A549 (cell line): ENCODE data around the gene PAFAH2. TPM values are rescaled to one million over a fixed set of nuclear protein-coding genes. Genes with fewer than 3 reads are reported as not detected.

Experiments
- ATAC-seq, 2 experiments: fragments of 200-7000 bp in 1 of 2; fragments of >200 bp in 1 of 2; cut with Nextera tagmentation in 1 of 2; cut with Tn5 transposase in 1 of 2; 3 replicates each; pipeline versions ENCODE4 v1.8.0 to v1.9.1; 2018 to 2020; ENCODE audit warnings: mild to moderate bottlenecking in 1 of 2, moderate library complexity in 1 of 2
- CTCF ChIA-PET: fragments of 300-600 bp; sonication (Branson Sonifier 250); formaldehyde crosslinking; extraction: SDS; loops from one replicate; lab custom pipeline; 2021; ENCODE audit warnings: antibody characterized with exemption, inconsistent platforms; lab: Yijun Ruan, JAX
- POLR2A ChIA-PET: fragments of 350-600 bp; formaldehyde crosslinking; extraction: SDS; loops from one replicate; lab custom pipeline; 2021; ENCODE audit warnings: antibody characterized with exemption, inconsistent platforms; lab: Yijun Ruan, JAX
- DNase-seq, 2 experiments: peaks; one replicate each; pipeline versions ENCODE4 v3.0.0 to v3.0.0-alpha.2; 2011 to 2016; ENCODE audit warnings: low read depth in 1 of 2, low spot score in 1 of 2
- FAIRE-seq: peaks from 2 replicates; lab custom pipeline; 2011; peaks lifted over from hg19 to GRCh38; lab: Jason Lieb, UNC
- H3K27ac ChIP-seq, 2 experiments: fragments of >200 bp; sonication (Bioruptor Twin); formaldehyde crosslinking; 3 replicates each; pipeline ENCODE4 v1.5.1; 2016 to 2017
- H3K4me1 ChIP-seq: fragments of >200 bp; sonication (Bioruptor Twin); formaldehyde crosslinking; 3 replicates; pipeline ENCODE4 v1.6.1; 2016
- H3K4me2 ChIP-seq: fragments of >200 bp; sonication (Bioruptor Twin); formaldehyde crosslinking; 3 replicates; pipeline ENCODE4 v1.6.1; 2016
- H3K4me3 ChIP-seq: fragments of >200 bp; sonication (Bioruptor Twin); formaldehyde crosslinking; 3 replicates; pipeline ENCODE4 v1.5.1; 2016
- H3K9me3 ChIP-seq: fragments of >200 bp; sonication (Bioruptor Twin); formaldehyde crosslinking; 3 replicates; pipeline ENCODE4 v1.6.1; 2016
- CHD2 ChIP-seq: fragments of 150-350 bp; IDR thresholded peaks from 2 replicates; pipeline ENCODE4 v1.6.1; 2014; ENCODE audit warnings: low read length; ENCODE audit not compliant: partially characterized antibody
- E2F6 ChIP-seq: IDR thresholded peaks from 2 replicates; pipeline ENCODE4 v1.6.1; 2012; ENCODE audit warnings: low read depth, borderline replicate concordance
- EHF ChIP-seq: fragments of 250-450 bp; sonication (Bioruptor Pico); IDR thresholded peaks from 2 replicates; pipeline ENCODE4 v1.5.0; 2020; ENCODE audit warnings: mild to moderate bottlenecking
- EHMT2 ChIP-seq: fragments of 200-600 bp; sonication (generic); IDR thresholded peaks from 2 replicates; pipeline ENCODE4 v1.6.1; 2016; ENCODE audit warnings: antibody characterized with exemption, low read depth, mild to moderate bottlenecking, moderate library complexity
- ESRRA ChIP-seq: fragments of 150-350 bp; IDR thresholded peaks from 2 replicates; pipeline ENCODE4 v1.6.1; 2014; ENCODE audit warnings: mild to moderate bottlenecking, low read length, borderline replicate concordance
- FOSB ChIP-seq: fragments of 250-450 bp; sonication (Bioruptor Pico); IDR thresholded peaks from 2 replicates; pipeline ENCODE4 v1.5.0; 2020; ENCODE audit warnings: mild to moderate bottlenecking, moderate library complexity
- GATA3 ChIP-seq: IDR thresholded peaks from 2 replicates; pipeline ENCODE4 v1.6.1; 2012; ENCODE audit warnings: borderline replicate concordance
- HOXB13 ChIP-seq: fragments of 250-450 bp; sonication (Bioruptor Pico); IDR thresholded peaks from 2 replicates; pipeline ENCODE4 v1.5.0; 2020; ENCODE audit warnings: low read depth, mild to moderate bottlenecking, moderate library complexity
- JUNB ChIP-seq: fragments of >200 bp; sonication (Bioruptor Twin); formaldehyde crosslinking; IDR thresholded peaks from 2 replicates; pipeline ENCODE4 v1.6.1; 2016
- MYC ChIP-seq: IDR thresholded peaks from 2 replicates; pipeline ENCODE4 v1.6.1; 2012; ENCODE audit warnings: mild to moderate bottlenecking, inconsistent platforms, low read length, improper control_type of control experiment, borderline replicate concordance
- NPAS2 ChIP-seq: fragments of 250-450 bp; sonication (Bioruptor Pico); IDR thresholded peaks from 2 replicates; pipeline ENCODE4 v1.8.0; 2022; ENCODE audit warnings: mild to moderate bottlenecking, moderate library complexity, borderline replicate concordance
- PHF8 ChIP-seq: fragments of 200-600 bp; sonication (generic); IDR thresholded peaks from 2 replicates; pipeline ENCODE4 v1.6.1; 2016; ENCODE audit warnings: low read depth, mild to moderate bottlenecking, antibody characterized with exemption, moderate library complexity, borderline replicate concordance
- POLR2A ChIP-seq: IDR thresholded peaks from 2 replicates; pipeline ENCODE4 v1.6.1; 2012; ENCODE audit warnings: mild to moderate bottlenecking, low read length
- POLR2AphosphoS2 ChIP-seq: conservative IDR thresholded peaks from 2 replicates; pipeline ENCODE4 v1.6.1; 2012; ENCODE audit warnings: low read length, improper control_type of control experiment, inconsistent platforms
- TFCP2L1 ChIP-seq: fragments of 250-450 bp; sonication (Bioruptor Pico); IDR thresholded peaks from 2 replicates; pipeline ENCODE4 v1.5.0; 2021; ENCODE audit warnings: mild to moderate bottlenecking
- ZC3H11A ChIP-seq: fragments of 450-650 bp; IDR thresholded peaks from 2 replicates; pipeline ENCODE4 v1.6.1; 2014; ENCODE audit warnings: antibody characterized with exemption, mild to moderate bottlenecking
- WGBS: methylation state at CpG from one replicate; pipeline ENCODE4 v1.1.6; 2017; ENCODE audit errors: missing lambda C conversion rate; 5-methylcytosine and 5-hydroxymethylcytosine counted together
- polyA plus RNA-seq, 4 experiments: library from polyadenylated mRNA; depleted of rRNA in 3 of 4; stranded (reverse); fragments of >200 nt; fragmentation: RNase III in 1 of 4; extraction: RNeasy Plus Mini Kit Qiagen cat#74134 plus additional on column Dnase treatment in 1 of 4; gene quantifications; 2 replicates in 3 of 4; 3 replicates in 1 of 4; pipeline ENCODE4 v1.2.3, GENCODE V29; 2011 to 2017
- TF ChIP-seq, protein P1 (sequence below): fragments of 200-600 bp; sonication (generic); IDR thresholded peaks from 2 replicates; pipeline ENCODE4 v1.6.1; 2016; ENCODE audit warnings: antibody characterized with exemption, mild to moderate bottlenecking, moderate library complexity
- TF ChIP-seq, protein P2 (sequence below): fragments of 250-450 bp; sonication (Bioruptor Pico); IDR thresholded peaks from 2 replicates; pipeline ENCODE4 v1.5.0; 2020; ENCODE audit warnings: low read depth, mild to moderate bottlenecking, moderate library complexity

PAFAH2 gene
- polyA plus RNA-seq, 2 of the 4 experiments (the other 2 are of a cell fraction): 6.3 to 13.7 TPM

DNA sequence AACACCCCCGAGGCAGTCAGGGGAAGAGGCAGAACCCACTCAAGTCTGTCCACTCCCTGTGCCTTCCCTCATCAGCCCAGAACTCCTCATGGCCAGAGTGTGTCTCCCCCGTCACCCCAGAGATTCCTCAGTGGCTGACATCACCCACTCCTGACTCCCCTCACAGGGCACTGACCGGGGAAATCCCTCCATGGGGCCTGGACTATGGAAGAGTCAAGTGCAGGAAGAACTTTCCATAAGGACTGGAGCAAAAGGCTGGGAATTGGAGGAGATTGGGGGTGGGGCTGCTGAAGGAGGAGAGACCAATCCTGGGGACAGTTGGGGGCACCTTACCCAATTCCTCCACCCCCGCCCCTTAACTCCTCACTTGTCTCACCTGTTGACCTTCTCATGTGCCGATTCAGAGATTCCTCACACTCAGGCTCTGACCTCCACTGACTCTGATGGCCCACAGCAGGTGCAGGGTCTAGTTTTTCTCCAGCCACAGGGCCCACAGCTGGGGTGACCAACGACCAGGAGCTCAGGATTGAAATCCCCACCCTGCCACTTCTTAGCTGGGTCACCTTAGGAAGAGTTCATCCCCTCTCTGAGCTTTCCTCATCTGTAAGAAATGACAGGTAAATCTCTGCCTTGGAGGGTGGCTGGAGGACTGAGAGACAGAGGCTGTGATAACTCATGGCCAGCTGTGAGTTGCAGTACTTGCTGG is 23.2 kb upstream of the PAFAH2 start:
- ATAC-seq: no peak
- POLR2A ChIA-PET: interaction anchor here (0.7 kb wide), 1 partner anchor 95 kb away, joined by 3 read pairs; no protein-coding TSS in a partner anchor
- WGBS: 63% methylated on average over 5 of the region's 6 CpGs

DNA sequence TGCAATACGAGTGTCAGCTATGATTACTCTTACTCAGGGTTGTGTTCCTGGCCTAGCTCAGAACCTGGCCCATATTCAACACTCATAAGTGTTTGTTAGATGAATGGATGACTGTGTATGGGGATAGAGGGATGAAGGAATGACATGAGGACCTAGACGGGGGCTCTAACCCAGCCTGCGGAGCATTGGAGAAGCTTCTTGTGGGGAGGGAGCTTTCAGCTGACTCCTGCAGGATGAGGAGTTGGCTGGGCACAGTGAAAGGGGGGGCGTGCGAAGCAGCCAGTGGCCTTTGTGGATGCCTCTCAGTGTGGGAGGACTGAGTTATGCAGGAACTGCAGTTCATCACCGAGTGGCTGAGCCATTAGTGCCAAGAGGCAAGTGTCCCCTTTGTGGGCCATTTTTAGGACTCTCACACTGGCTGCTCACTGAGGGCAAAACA is 22.5 kb upstream of the PAFAH2 start:
- no peak for TF ChIP-seq POLR2A
- no peak for TF ChIP-seq GATA3
- TF ChIP-seq FOSB (CRISPR knock-in tag): no peak
- H3K27ac ChIP-seq: no peak overlapping the region
- H3K4me2 ChIP-seq: no peak overlapping the region
- H3K9me3 ChIP-seq: no peaks in the 10 kb centered on the region
- ChIA-PET POLR2A (no interaction called here), CTCF (interaction anchor here (0.6 kb wide), 1 partner anchor 24 kb away, joined by 3 read pairs; no protein-coding TSS in a partner anchor)
- ATAC-seq: no peak
- 69% methylated on average over 6 of the region's 6 CpGs for WGBS
- H3K4me1 ChIP-seq: peaks cover under 1% of the 10 kb centered on the region; the same call in 1 of the 3 replicates
- no peak overlapping the region for H3K4me3 ChIP-seq
- DNase-seq: no peak
- no peak for FAIRE-seq

More for the DNA sequence above, 23.2 kb upstream of the PAFAH2 start:
- Histone ChIP-seq H3K4me2 (no peak overlapping the region), H3K9me3 (no peaks in the 10 kb centered on the region), H3K27ac (no peak overlapping the region), H3K4me3 (no peak overlapping the region), H3K4me1 (no peaks in the 10 kb centered on the region)
- DNase-seq (no peak), FAIRE-seq (no peak)
- CTCF ChIA-PET: interaction anchor here (0.9 to 1.6 kb wide), 3 partner anchors 13 to 126 kb away, joined by 3 to 4 read pairs (median 4); partner anchors contain the start of gene PAFAH2
- TF ChIP-seq EHMT2: no peak
- TF ChIP-seq, protein P1, sequence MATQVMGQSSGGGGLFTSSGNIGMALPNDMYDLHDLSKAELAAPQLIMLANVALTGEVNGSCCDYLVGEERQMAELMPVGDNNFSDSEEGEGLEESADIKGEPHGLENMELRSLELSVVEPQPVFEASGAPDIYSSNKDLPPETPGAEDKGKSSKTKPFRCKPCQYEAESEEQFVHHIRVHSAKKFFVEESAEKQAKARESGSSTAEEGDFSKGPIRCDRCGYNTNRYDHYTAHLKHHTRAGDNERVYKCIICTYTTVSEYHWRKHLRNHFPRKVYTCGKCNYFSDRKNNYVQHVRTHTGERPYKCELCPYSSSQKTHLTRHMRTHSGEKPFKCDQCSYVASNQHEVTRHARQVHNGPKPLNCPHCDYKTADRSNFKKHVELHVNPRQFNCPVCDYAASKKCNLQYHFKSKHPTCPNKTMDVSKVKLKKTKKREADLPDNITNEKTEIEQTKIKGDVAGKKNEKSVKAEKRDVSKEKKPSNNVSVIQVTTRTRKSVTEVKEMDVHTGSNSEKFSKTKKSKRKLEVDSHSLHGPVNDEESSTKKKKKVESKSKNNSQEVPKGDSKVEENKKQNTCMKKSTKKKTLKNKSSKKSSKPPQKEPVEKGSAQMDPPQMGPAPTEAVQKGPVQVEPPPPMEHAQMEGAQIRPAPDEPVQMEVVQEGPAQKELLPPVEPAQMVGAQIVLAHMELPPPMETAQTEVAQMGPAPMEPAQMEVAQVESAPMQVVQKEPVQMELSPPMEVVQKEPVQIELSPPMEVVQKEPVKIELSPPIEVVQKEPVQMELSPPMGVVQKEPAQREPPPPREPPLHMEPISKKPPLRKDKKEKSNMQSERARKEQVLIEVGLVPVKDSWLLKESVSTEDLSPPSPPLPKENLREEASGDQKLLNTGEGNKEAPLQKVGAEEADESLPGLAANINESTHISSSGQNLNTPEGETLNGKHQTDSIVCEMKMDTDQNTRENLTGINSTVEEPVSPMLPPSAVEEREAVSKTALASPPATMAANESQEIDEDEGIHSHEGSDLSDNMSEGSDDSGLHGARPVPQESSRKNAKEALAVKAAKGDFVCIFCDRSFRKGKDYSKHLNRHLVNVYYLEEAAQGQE: no peak
- TF ChIP-seq GATA3: no peak
- TF ChIP-seq ZC3H11A: no peak
- TF ChIP-seq EHF (CRISPR knock-in tag): no peak
- TF ChIP-seq ESRRA: no peak
- TF ChIP-seq JUNB: no peak
- TF ChIP-seq POLR2AphosphoS2: no peak
- no peak for TF ChIP-seq HOXB13 (CRISPR knock-in tag)
- TF ChIP-seq NPAS2 (CRISPR knock-in tag): no peak
- TF ChIP-seq CHD2: no peak

GRCh38 chr1:26019641-26020315 is 21.9 kb upstream of the PAFAH2 start:
- no peak overlapping the region for H3K4me3 ChIP-seq
- FAIRE-seq: no peak

More at GRCh38 chr1:26019641-26020315, 21.9 kb upstream of the PAFAH2 start:
- POLR2A ChIA-PET: no interaction called here
- Histone ChIP-seq H3K4me1 (peaks cover 3% of the 10 kb centered on the region; the same call in 1 of the 3 replicates), H3K27ac (no peak overlapping the region), H3K4me2 (no peak overlapping the region), H3K9me3 (no peaks in the 10 kb centered on the region)
- DNase-seq (no peak), ATAC-seq (no peak)
- CTCF ChIA-PET: interaction anchor here (0.6 to 1.1 kb wide), 2 partner anchors 13 to 24 kb away, joined by 3 read pairs; no protein-coding TSS in a partner anchor
- no peak for TF ChIP-seq GATA3
- TF ChIP-seq TFCP2L1 (CRISPR knock-in tag): no peak
- TF ChIP-seq PHF8: no peak
- no peak for TF ChIP-seq MYC
- no peak for TF ChIP-seq E2F6
- TF ChIP-seq, protein P2, sequence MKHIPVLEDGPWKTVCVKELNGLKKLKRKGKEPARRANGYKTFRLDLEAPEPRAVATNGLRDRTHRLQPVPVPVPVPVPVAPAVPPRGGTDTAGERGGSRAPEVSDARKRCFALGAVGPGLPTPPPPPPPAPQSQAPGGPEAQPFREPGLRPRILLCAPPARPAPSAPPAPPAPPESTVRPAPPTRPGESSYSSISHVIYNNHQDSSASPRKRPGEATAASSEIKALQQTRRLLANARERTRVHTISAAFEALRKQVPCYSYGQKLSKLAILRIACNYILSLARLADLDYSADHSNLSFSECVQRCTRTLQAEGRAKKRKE: no peak
- 75% methylated on average over 7 of the region's 8 CpGs for WGBS
